CD4-positive, alpha-beta memory T cell (primary cell): ENCODE results near the gene MTCL3.

Source experiments
- CTCF ChIA-PET: fragments of 350-600 bp; sonication (Branson Sonifier 250); formaldehyde crosslinking; loops from one replicate; lab custom pipeline; 2021; ENCODE audit warnings: inconsistent platforms; ENCODE audit not compliant: partially characterized antibody; lab: Charles Lee
- POLR2A ChIA-PET: fragments of 350-600 bp; sonication (Branson Sonifier 250); formaldehyde crosslinking; loops from one replicate; lab custom pipeline; 2021; ENCODE audit not compliant: partially characterized antibody; lab: Charles Lee
- DNase-seq, 5 donors: peaks; one replicate each; pipeline versions ENCODE4 v3.0.0 to v3.0.0-alpha.2; 2020 to 2022; ENCODE audit warnings: mixed read lengths in 1 of 5
- H3K27ac ChIP-seq: one replicate; pipeline ENCODE4 v1.7.0; 2013; ENCODE audit warnings: low read depth, low read length
- H3K27me3 ChIP-seq: 2 replicates; pipeline ENCODE4 v1.7.0; 2013; ENCODE audit warnings: mild to moderate bottlenecking, low read length, moderate library complexity; ENCODE audit not compliant: insufficient read depth
- H3K36me3 ChIP-seq: 2 replicates; pipeline ENCODE4 v1.7.0; 2013; ENCODE audit warnings: mild to moderate bottlenecking, low read length, moderate library complexity; ENCODE audit not compliant: insufficient read depth
- H3K4me1 ChIP-seq: 2 replicates; pipeline ENCODE4 v1.7.0; 2013; ENCODE audit warnings: mild to moderate bottlenecking, low read length, moderate library complexity; ENCODE audit not compliant: insufficient read depth
- H3K4me3 ChIP-seq, 2 donors: one replicate each; pipeline ENCODE4 v1.7.0; 2013; ENCODE audit warnings: low read length in 2 of 2, mild to moderate bottlenecking in 1 of 2
- H3K9me3 ChIP-seq, 2 donors: one replicate each; pipeline ENCODE4 v1.7.0; 2013; ENCODE audit warnings: low read length in 2 of 2, control low read depth in 1 of 2; ENCODE audit not compliant: control insufficient read depth in 1 of 2
- H3K27ac Mint-ChIP-seq, 7 donors: one replicate each; pipeline ENCODE4 v1.8.0; 2020 to 2021; ENCODE audit warnings: mixed read lengths in 7 of 7, mild to moderate bottlenecking in 6 of 7, inconsistent platforms in 3 of 7, moderate library complexity in 3 of 7
- H3K27me3 Mint-ChIP-seq, 2 donors: one replicate each; pipeline ENCODE4 v1.8.0; 2020 to 2021; ENCODE audit warnings: mixed read lengths in 2 of 2
- H3K36me3 Mint-ChIP-seq, 2 donors: one replicate each; pipeline ENCODE4 v1.8.0; 2020 to 2021; ENCODE audit warnings: mixed read lengths in 2 of 2, inconsistent platforms in 1 of 2, mild to moderate bottlenecking in 1 of 2
- H3K4me1 Mint-ChIP-seq, 4 donors: one replicate each; pipeline ENCODE4 v1.8.0; 2020 to 2021; ENCODE audit warnings: mixed read lengths in 4 of 4, mild to moderate bottlenecking in 1 of 4
- H3K4me3 Mint-ChIP-seq, 8 donors: one replicate each; pipeline ENCODE4 v1.8.0; 2020 to 2021; ENCODE audit warnings: mixed read lengths in 8 of 8, mild to moderate bottlenecking in 7 of 8, moderate library complexity in 6 of 8, inconsistent platforms in 3 of 8
- H3K9me3 Mint-ChIP-seq, 8 donors: one replicate each; pipeline ENCODE4 v1.8.0; 2020 to 2021; ENCODE audit warnings: mixed read lengths in 8 of 8, mild to moderate bottlenecking in 5 of 8, inconsistent platforms in 3 of 8, moderate library complexity in 1 of 8
- intact Hi-C: fragments of 100-400 bp; cut with micrococcal nuclease; formaldehyde crosslinking; loops from one replicate; pipeline ENCODE4 v1.15.1; 2023

The MTCL3 gene

DNA sequence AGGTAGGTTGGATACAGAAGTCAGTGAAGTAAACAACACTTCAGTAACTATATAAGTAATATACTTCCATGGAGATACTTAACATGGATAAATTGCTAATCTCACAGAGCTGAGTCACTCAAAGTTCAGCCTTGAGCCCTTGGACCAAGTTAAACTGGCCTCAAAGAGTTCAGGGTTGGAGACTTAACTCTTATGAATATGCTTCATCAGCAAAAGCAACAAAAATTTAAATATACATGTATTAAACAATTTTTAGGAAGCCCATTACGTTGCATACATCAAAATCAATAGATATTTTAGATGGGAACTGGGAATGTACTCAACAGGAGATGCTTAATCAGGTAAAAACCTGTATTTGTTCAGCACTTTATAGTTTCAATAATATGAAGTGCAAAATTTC is 12.2 kb downstream of the MTCL3 start:
- no peak overlapping the region for H3K27ac Mint-ChIP-seq

DNA sequence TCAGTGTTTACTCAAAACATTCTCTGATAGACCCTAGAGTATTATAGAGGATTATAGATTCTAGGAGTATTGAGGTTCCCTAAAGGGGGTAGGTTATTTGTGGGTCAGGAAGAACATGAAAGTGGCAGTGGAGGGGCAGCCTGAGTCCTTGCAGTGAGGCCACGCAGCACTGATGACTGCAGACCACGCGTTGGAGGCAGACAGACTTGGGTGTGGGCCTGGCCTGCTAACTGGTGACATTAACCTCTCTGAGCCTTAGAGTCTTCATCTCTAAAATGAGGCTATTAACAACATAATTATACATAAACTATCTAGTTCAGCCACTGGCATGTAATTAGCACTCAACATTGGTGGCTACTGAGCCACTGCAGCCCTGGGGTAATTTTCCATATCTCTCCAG is 16.1 kb downstream of the MTCL3 start:
- intact Hi-C loops = no loop called here
- peaks cover 4 to 7% of the 10 kb centered on the region in 2 donors for H3K36me3 Mint-ChIP-seq
- H3K27me3 Mint-ChIP-seq = no peaks in the 10 kb centered on the region
- H3K27me3 ChIP-seq = no peaks in the 10 kb centered on the region
- H3K9me3 ChIP-seq = no peaks in the 10 kb centered on the region
- CTCF ChIA-PET = interaction anchor here (8.5 kb wide), 1 partner anchor 13 kb away, joined by 68 read pairs; the partner anchor contains the start of gene MTCL3
- no peak overlapping the region for H3K27ac ChIP-seq
- H3K36me3 ChIP-seq = no peaks in the 10 kb centered on the region
- POLR2A ChIA-PET = no interaction called here
- H3K4me3 ChIP-seq = no peak overlapping the region
- no peak for DNase-seq
- H3K4me1 ChIP-seq = no peaks in the 10 kb centered on the region
- no peak overlapping the region for H3K27ac Mint-ChIP-seq
- no peak overlapping the region for H3K4me3 Mint-ChIP-seq
- no peaks in the 10 kb centered on the region for H3K4me1 Mint-ChIP-seq
- no peaks in the 10 kb centered on the region for H3K9me3 Mint-ChIP-seq

More for the DNA sequence above, 12.2 kb downstream of the MTCL3 start:
- Histone ChIP-seq H3K9me3 (no peaks in the 10 kb centered on the region), H3K36me3 (no peaks in the 10 kb centered on the region), H3K27ac (no peak overlapping the region), H3K4me1 (no peaks in the 10 kb centered on the region), H3K4me3 (no peak overlapping the region), H3K27me3 (no peaks in the 10 kb centered on the region)
- POLR2A ChIA-PET = no interaction called here
- DNase-seq = no peak
- CTCF ChIA-PET = interaction anchor here (6.1 kb wide), 1 partner anchor 10 kb away, joined by 49 read pairs; the partner anchor contains the start of gene MTCL3
- intact Hi-C loops = no loop called here
- Mint-ChIP-seq H3K4me3 (no peak overlapping the region), H3K27me3 (no peaks in the 10 kb centered on the region), H3K4me1 (no peaks in the 10 kb centered on the region), H3K36me3 (peaks cover 14 to 21% of the 10 kb centered on the region in 2 donors), H3K9me3 (no peaks in the 10 kb centered on the region)

DNA sequence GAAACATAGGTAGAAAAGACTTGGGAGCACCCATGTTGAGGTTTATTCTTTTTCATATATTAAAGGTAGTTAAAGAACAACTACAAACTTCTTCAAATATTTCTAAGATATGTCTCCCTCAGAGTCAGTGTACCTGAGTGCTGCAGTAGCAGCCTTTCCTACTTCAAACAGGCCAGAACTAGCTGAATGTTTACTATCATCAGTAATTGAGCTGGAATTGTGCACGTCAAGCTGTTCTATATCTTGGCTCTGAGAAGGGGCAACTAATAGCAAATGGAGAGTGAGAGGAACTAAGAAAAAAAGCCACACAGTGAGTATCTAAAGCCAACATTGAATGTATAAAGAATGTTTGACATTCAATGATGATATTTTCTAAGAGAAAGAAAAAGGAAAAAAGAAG is 21.7 kb downstream of the MTCL3 start:
- H3K9me3 ChIP-seq = no peaks in the 10 kb centered on the region
- Mint-ChIP-seq H3K27me3 (no peaks in the 10 kb centered on the region), H3K4me1 (peaks cover 0 to 4% (median 2%) of the 10 kb centered on the region in 4 donors), H3K36me3 (peaks cover 0 to 7% of the 10 kb centered on the region in 2 donors), H3K27ac (no peak overlapping the region), H3K9me3 (no peaks in the 10 kb centered on the region), H3K4me3 (no peak overlapping the region)
- no peaks in the 10 kb centered on the region for H3K27me3 ChIP-seq
- ChIA-PET POLR2A (interaction anchor here (0.9 kb wide), 1 partner anchor 17 kb away, joined by 3 read pairs; no protein-coding TSS in a partner anchor), CTCF (interaction anchor here (8.5 kb wide), 1 partner anchor 19 kb away, joined by 68 read pairs; the partner anchor contains the start of gene MTCL3)
- no peak overlapping the region for H3K4me3 ChIP-seq
- H3K4me1 ChIP-seq = peaks cover 4% of the 10 kb centered on the region
- no peak overlapping the region for H3K27ac ChIP-seq
- intact Hi-C loops = no loop called here
- H3K36me3 ChIP-seq = no peaks in the 10 kb centered on the region
- DNase-seq = no peak

DNA sequence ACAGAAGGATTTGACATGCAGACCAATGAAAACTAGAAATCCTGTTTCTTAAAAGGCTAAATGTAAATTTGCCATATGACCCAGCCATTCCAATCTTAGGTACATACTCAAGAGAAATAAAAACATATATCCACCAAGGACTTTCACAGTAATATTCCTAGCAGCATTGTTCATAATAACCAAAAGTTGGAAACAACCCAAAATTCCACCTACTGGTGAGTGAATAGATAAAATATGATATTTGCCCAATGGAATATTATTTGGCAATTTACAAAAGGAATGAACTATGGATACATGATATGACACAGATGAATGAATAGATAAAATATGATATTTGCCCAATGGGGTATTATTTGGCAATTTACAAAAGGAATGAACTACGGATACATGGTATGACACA is 22.7 kb downstream of the MTCL3 start:
- intact Hi-C loops = no loop called here
- POLR2A ChIA-PET = interaction anchor here (1.4 kb wide), 1 partner anchor 12 kb away, joined by 3 read pairs; no protein-coding TSS in a partner anchor
- no peaks in the 10 kb centered on the region for H3K27me3 Mint-ChIP-seq

DNA sequence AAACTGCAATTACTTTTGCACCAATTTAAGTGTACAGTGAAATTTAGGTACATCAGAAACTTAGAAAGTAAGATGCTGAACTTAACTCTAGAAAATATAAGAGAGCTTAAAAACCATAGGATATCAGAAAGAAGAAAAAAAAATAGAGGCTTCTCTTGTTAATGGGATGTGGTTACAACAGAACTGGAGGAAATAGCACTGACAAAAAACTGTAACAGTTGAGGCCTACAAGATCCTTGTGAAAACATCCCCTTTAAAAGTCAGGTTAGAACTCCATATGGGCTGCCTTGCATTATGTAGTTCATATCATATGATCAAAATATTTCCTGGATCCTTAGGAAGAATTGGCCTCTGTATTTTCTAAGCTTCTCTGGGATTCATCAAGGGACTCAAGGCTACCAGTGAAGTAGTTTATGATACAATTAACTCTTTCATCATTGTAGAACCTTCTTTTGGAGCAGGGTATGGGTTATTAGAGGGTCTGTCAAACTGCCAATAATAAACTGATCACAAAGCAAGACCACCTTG is 24.8 kb downstream of the MTCL3 start:
- peaks cover 0 to 10% (median 5%) of the 10 kb centered on the region in 4 donors for H3K4me1 Mint-ChIP-seq
- Histone ChIP-seq H3K4me3 (no peak overlapping the region), H3K27me3 (no peaks in the 10 kb centered on the region), H3K36me3 (no peaks in the 10 kb centered on the region), H3K9me3 (no peaks in the 10 kb centered on the region), H3K4me1 (peaks cover 4% of the 10 kb centered on the region), H3K27ac (no peak overlapping the region)
- ChIA-PET CTCF (interaction anchor here (0.8 to 2.9 kb wide), 3 partner anchors 10 to 24 kb away, joined by 3 to 13 read pairs (median 4); partner anchors contain the start of gene MTCL3), POLR2A (no interaction called here)
- DNase-seq = no peak
- no peak overlapping the region for H3K27ac Mint-ChIP-seq
- no peaks in the 10 kb centered on the region for H3K9me3 Mint-ChIP-seq
- intact Hi-C loops = no loop called here
- H3K36me3 Mint-ChIP-seq = peaks cover 0 to 22% of the 10 kb centered on the region in 2 donors
- no peaks in the 10 kb centered on the region for H3K27me3 Mint-ChIP-seq
- H3K4me3 Mint-ChIP-seq = no peak overlapping the region

More for the DNA sequence above, 22.7 kb downstream of the MTCL3 start:
- H3K4me1 Mint-ChIP-seq = peaks cover 0 to 4% (median 2%) of the 10 kb centered on the region in 4 donors
- CTCF ChIA-PET = interaction anchor here (8.5 kb wide), 1 partner anchor 20 kb away, joined by 68 read pairs; the partner anchor contains the start of gene MTCL3
- H3K4me3 Mint-ChIP-seq = no peak overlapping the region
- no peak overlapping the region for H3K27ac Mint-ChIP-seq
- no peak overlapping the region for H3K27ac ChIP-seq
- no peaks in the 10 kb centered on the region for H3K27me3 ChIP-seq
- DNase-seq = no peak
- no peaks in the 10 kb centered on the region for H3K9me3 ChIP-seq
- H3K36me3 ChIP-seq = no peaks in the 10 kb centered on the region
- H3K36me3 Mint-ChIP-seq = peaks cover 0 to 12% of the 10 kb centered on the region in 2 donors
- peaks cover 4% of the 10 kb centered on the region for H3K4me1 ChIP-seq
- H3K9me3 Mint-ChIP-seq = no peaks in the 10 kb centered on the region
- no peak overlapping the region for H3K4me3 ChIP-seq

DNA sequence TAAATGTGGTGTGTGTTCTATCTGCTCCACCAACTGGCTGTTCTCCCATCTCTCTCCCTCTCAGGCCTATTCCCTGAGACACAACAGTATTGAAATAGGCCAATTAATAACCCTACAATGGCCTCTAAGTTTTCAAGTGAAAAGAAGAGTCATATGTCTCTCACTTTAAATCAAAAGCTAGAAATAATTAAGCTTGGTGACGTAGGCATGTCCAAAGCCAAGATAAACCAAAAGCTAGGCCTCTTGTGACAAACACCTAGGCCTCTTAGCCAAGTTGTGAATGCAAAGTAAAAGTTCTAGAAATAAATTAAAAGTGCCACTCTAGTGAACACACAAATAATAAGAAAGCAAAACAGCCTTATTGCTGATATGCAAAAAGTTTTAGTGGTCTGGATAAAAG is 29.9 kb downstream of the MTCL3 start:
- Histone ChIP-seq H3K27ac (no peak overlapping the region), H3K27me3 (no peaks in the 10 kb centered on the region), H3K9me3 (no peaks in the 10 kb centered on the region), H3K4me1 (peaks cover 13% of the 10 kb centered on the region), H3K4me3 (no peak overlapping the region), H3K36me3 (no peaks in the 10 kb centered on the region)
- intact Hi-C loops = no loop called here
- DNase-seq = no peak
- CTCF ChIA-PET = interaction anchor here (0.9 to 10.6 kb wide), 4 partner anchors 17 to 53 kb away, joined by 3 to 125 read pairs (median 6); partner anchors contain the start of gene MTCL3
- Mint-ChIP-seq H3K4me3 (no peak overlapping the region), H3K36me3 (peaks cover 0 to 15% of the 10 kb centered on the region in 2 donors), H3K4me1 (peaks cover 12 to 23% (median 17%) of the 10 kb centered on the region in 4 donors), H3K27me3 (no peaks in the 10 kb centered on the region), H3K9me3 (no peaks in the 10 kb centered on the region), H3K27ac (peak overlapping the region in 1 of 7 donors; percentile 31)
- POLR2A ChIA-PET = no interaction called here

DNA sequence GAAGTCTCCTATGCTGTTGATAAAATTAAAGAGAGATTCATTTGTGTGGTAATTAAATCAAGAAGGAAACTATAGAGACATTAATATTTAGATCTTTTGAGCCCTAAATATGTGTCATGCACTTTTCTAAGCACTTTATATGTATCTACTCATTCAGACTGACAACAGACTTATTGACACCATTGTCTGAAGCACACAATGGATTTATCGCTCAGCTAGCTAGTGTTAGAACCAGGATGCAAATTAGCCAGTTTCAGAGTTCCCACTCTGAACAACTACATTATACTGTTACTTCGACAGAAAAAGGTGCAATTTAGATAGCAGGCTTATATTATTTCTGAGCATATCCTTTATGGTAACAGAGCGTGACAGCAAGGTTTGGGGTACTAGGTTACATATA is 32.2 kb downstream of the MTCL3 start:
- ChIA-PET POLR2A (no interaction called here), CTCF (interaction anchor here (0.9 to 10.6 kb wide), 2 partner anchors 21 to 28 kb away, joined by 3 to 125 read pairs; partner anchors contain the start of gene MTCL3)
- Histone ChIP-seq H3K4me1 (peaks cover 17% of the 10 kb centered on the region), H3K4me3 (no peak overlapping the region), H3K27me3 (no peaks in the 10 kb centered on the region), H3K36me3 (no peaks in the 10 kb centered on the region), H3K9me3 (no peaks in the 10 kb centered on the region), H3K27ac (no peak overlapping the region)
- Mint-ChIP-seq H3K4me1 (peaks cover 17 to 33% (median 25%) of the 10 kb centered on the region in 4 donors), H3K27ac (no peak overlapping the region), H3K27me3 (no peaks in the 10 kb centered on the region), H3K9me3 (no peaks in the 10 kb centered on the region), H3K36me3 (peaks cover 3 to 17% of the 10 kb centered on the region in 2 donors), H3K4me3 (no peak overlapping the region)
- DNase-seq = no peak
- intact Hi-C loops = no loop called here
